Left lung (tissue), 14 donors: ENCODE measurements around the gene TFCP2L1. TPM values are rescaled to one million over a fixed set of nuclear protein-coding genes. Genes with fewer than 3 reads are reported as not detected.
"Not testable (repeated sequence)": the region's sequence is repeated elsewhere in the genome, so short reads cannot be mapped to it uniquely, and the experiment has no call there.

Experiments used
- ATAC-seq: fragments of 200-7000 bp; cut with Tn5 transposase; one replicate; pipeline ENCODE4 v1.9.1; 2020; ENCODE audit warnings: moderate library complexity
- DNase-seq, 4 donors: peaks; one replicate each; pipeline ENCODE4 v3.0.0-alpha.2; 2013 to 2020
- H3K27ac ChIP-seq, 2 donors: fragments of 200-600 bp; sonication (generic) in 1 of 2; one replicate each; pipeline versions ENCODE4 v1.5.0 to v1.8.0; 2020 to 2021
- H3K27me3 ChIP-seq, 2 donors: fragments of 200-600 bp; sonication (generic) in 1 of 2; one replicate each; pipeline versions ENCODE4 v1.5.0 to v1.8.0; 2020 to 2021
- H3K36me3 ChIP-seq, 2 donors: fragments of 200-600 bp; sonication (generic) in 1 of 2; one replicate each; pipeline versions ENCODE4 v1.5.0 to v1.8.0; 2020 to 2021
- H3K4me1 ChIP-seq, 2 donors: fragments of 200-600 bp; one replicate each; pipeline ENCODE4 v1.8.0; 2021
- H3K4me3 ChIP-seq, 2 donors: fragments of 200-600 bp; sonication (generic) in 1 of 2; one replicate each; pipeline versions ENCODE4 v1.5.0 to v1.8.0; 2020 to 2021; ENCODE audit warnings: mild to moderate bottlenecking in 1 of 2
- H3K9me3 ChIP-seq, 2 donors: fragments of 200-600 bp; sonication (generic) in 1 of 2; one replicate each; pipeline versions ENCODE4 v1.5.0 to v1.8.0; 2020 to 2021
- intact Hi-C, 2 donors: fragments of 100-400 bp; cut with DNase I; formaldehyde crosslinking; loops; one replicate each; pipeline versions ENCODE4 v1.11.2 to v1.14.2; 2022
- long read RNA-seq, 12 donors: library from polyadenylated mRNA in 2 of 12; unstranded in 2 of 12; transcript quantifications; one replicate each; pipeline ENCODE4 v2.0.0 and lab custom pipeline, GENCODE V29; 2019 to 2026
- polyA plus RNA-seq, 6 donors: library from polyadenylated mRNA; unstranded; fragments of 120-200 nt; gene quantifications; one replicate each; pipeline ENCODE4 v1.2.1, GENCODE V29; 2013; ENCODE audit not compliant: insufficient read length in 6 of 6
- total RNA-seq, 2 donors: library from RNA; stranded (reverse); fragmentation: NEBNext Ultra II Directional; extraction: Animal tissue kit (Norgen Biotek cat#: 25700); gene quantifications; one replicate each; pipeline ENCODE4 v1.2.1, GENCODE V29; 2021
- TF ChIP-seq, protein P1 (sequence below), 2 donors: fragments of 200-600 bp; sonication (generic) in 1 of 2; IDR thresholded peaks; one replicate each; pipeline versions ENCODE4 v1.5.0 to v1.8.0; 2021; ENCODE audit warnings: antibody characterized with exemption in 2 of 2
- donor health status: DM: no; HTN: yes; CAD: no.
- donor health status: DM: no; HTN: no; CAD: no.

The TFCP2L1 gene, protein sequence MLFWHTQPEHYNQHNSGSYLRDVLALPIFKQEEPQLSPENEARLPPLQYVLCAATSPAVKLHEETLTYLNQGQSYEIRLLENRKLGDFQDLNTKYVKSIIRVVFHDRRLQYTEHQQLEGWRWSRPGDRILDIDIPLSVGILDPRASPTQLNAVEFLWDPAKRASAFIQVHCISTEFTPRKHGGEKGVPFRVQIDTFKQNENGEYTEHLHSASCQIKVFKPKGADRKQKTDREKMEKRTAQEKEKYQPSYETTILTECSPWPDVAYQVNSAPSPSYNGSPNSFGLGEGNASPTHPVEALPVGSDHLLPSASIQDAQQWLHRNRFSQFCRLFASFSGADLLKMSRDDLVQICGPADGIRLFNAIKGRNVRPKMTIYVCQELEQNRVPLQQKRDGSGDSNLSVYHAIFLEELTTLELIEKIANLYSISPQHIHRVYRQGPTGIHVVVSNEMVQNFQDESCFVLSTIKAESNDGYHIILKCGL
- total RNA-seq (10 to 100 TPM; 24.1 to 32.5 TPM), polyA plus RNA-seq (1 to 10 TPM; 3.5 to 8.0 (median 4.1) TPM)
- long read RNA-seq, donor 1, full-length matches to known transcripts: 2 of 2 reads
- long read RNA-seq, donor 1, partial matches to known transcripts: 0 of 2 reads
- long read RNA-seq, donor 1, other reads (novel, unspliced or antisense): 0 of 2 reads
- long read RNA-seq, donor 2, full-length matches to known transcripts: 1 of 1 reads
- long read RNA-seq, donor 2, partial matches to known transcripts: 0 of 1 reads
- long read RNA-seq, donor 2, other reads (novel, unspliced or antisense): 0 of 1 reads
- long read RNA-seq, donor 3, full-length matches to known transcripts: 1 of 1 reads
- long read RNA-seq, donor 3, partial matches to known transcripts: 0 of 1 reads
- long read RNA-seq, donor 3, other reads (novel, unspliced or antisense): 0 of 1 reads
- long read RNA-seq, donor 4, partial matches to known transcripts: 1 of 5 reads
- long read RNA-seq, donor 4, other reads (novel, unspliced or antisense): 4 of 5 reads
- long read RNA-seq, donor 5: 0 reads
- long read RNA-seq, donor 6: 0 reads
- long read RNA-seq, donor 7, full-length matches to known transcripts: 2 of 2 reads
- long read RNA-seq, donor 7, partial matches to known transcripts: 0 of 2 reads
- long read RNA-seq, donor 7, other reads (novel, unspliced or antisense): 0 of 2 reads
- long read RNA-seq, donor 8, full-length matches to known transcripts: 1 of 1 reads
- long read RNA-seq, donor 8, partial matches to known transcripts: 0 of 1 reads
- long read RNA-seq, donor 8, other reads (novel, unspliced or antisense): 0 of 1 reads
- long read RNA-seq, donor 9: 0 reads
- long read RNA-seq, donor 10, partial matches to known transcripts: 2 of 3 reads
- long read RNA-seq, donor 10, other reads (novel, unspliced or antisense): 1 of 3 reads
- long read RNA-seq, donor 11: 0 reads
- long read RNA-seq, donor 12: 0 reads

DNA sequence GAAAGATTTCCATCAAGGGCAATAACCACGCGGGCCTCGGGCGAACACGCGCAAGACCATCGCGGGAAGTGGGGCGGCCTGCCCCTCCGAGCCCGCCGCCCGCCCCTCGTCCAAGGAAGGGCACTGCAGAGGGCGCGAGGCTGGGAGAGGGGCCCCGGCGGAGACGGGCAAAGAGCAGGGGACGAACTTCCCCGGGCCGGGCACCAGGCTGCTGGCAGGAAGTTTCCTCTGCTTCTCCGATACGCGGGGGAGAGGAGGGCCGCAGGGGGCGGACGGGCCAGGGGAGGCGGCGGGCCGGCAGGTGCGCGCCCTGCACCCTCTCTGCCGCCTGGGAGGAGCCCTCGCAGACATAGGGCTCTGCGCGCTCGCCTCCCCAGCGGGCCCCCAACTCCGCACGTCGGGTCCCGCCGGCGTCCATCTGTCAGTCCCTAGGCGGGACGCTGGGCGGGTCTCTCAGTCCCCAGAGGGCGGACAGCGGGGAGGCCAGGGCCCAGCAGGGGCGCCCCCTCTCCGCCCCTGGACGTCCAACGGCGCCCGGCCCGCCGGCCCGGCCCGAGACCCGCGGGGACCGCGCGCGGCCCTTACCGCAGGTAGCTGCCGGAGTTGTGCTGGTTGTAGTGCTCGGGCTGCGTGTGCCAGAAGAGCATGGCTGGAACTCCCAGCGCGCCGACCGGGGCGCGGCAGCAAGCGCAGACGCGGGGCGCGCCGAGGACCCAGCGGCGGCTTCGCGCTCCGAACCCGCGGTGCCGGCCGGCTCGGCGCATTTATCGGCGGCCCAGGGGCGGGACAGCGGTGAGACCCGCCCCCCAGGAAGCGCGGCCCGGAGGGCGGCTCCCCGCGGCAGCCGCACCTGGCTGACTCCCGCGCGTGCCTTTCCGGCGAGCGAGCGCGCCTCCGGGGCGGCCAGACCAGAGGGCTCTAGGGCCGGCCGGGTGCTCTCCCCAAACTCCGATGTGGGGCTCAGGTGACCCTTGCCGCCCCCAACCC lies at the start of gene TFCP2L1:
TFCP2L1 (minus strand) TSS at position 740 of the 987 bp plus-strand sequence; CDS start at position 647, 93 bp downstream.
- Histone ChIP-seq H3K27ac (peak within 1 kb of the TSS; percentile 39 to 53), H3K36me3 (no peaks in the 10 kb centered on the region), H3K4me3 (peak within 1 kb of the TSS; percentile 52 to 53), H3K27me3 (peaks cover 0 to 58% of the 10 kb centered on the region in 2 donors), H3K4me1 (peaks cover 0 to 25% of the 10 kb centered on the region in 2 donors), H3K9me3 (no peaks in the 10 kb centered on the region)
- intact Hi-C loops: no loop called here
- TF ChIP-seq, protein P1, sequence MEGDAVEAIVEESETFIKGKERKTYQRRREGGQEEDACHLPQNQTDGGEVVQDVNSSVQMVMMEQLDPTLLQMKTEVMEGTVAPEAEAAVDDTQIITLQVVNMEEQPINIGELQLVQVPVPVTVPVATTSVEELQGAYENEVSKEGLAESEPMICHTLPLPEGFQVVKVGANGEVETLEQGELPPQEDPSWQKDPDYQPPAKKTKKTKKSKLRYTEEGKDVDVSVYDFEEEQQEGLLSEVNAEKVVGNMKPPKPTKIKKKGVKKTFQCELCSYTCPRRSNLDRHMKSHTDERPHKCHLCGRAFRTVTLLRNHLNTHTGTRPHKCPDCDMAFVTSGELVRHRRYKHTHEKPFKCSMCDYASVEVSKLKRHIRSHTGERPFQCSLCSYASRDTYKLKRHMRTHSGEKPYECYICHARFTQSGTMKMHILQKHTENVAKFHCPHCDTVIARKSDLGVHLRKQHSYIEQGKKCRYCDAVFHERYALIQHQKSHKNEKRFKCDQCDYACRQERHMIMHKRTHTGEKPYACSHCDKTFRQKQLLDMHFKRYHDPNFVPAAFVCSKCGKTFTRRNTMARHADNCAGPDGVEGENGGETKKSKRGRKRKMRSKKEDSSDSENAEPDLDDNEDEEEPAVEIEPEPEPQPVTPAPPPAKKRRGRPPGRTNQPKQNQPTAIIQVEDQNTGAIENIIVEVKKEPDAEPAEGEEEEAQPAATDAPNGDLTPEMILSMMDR (IDR thresholded peaks at IDR 0.05): no peak
- ATAC-seq (peak; percentile 84), DNase-seq (peak in 3 of 4 donors; percentile 34 to 90 (median 56))

DNA sequence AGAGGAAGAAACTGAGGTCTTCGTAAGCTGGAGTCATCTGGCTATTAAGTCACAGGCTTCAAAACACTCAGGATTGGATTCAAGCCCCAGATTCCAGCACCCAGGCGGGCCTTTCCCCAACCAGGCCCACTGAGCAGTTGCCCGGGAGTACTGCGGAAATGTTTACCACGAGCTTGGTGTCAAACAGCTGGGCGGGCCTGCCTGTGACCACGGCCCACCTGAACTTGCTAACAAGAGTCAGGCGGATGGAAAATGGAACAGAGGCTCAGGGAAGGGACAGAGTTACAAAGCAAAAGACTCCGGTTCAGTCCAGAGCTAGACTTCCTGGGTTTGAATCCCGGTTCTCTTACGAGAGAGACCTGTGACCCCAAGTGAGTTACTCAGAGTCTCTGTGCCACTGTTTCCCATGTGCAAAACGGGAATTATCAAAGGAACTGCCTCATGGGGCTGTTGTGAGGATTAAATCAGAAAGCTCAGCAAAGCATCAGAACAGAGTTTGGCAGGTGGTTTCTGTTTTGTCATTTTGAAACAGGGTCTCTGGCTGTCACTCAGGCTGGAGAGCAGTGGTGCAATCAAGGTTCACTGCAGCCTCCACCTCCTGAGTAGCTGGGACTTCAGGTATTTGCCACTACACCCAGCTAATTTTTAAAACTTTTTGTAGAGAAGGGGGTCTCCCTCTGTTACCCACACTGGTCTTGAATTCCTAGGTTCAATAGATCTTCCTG lies 49.0 kb upstream of the TFCP2L1 start:
- ATAC-seq (no peak), DNase-seq (no peak)
- TF ChIP-seq, protein P1 (IDR thresholded peaks at IDR 0.05): no peak
- intact Hi-C loops: no loop called here
- Histone ChIP-seq H3K9me3 (no peaks in the 10 kb centered on the region), H3K4me3 (no peak overlapping the region), H3K36me3 (peaks cover 0 to 9% of the 10 kb centered on the region in 2 donors), H3K27me3 (no peaks in the 10 kb centered on the region), H3K27ac (no peak overlapping the region), H3K4me1 (peaks cover 0 to 4% of the 10 kb centered on the region in 2 donors)

DNA sequence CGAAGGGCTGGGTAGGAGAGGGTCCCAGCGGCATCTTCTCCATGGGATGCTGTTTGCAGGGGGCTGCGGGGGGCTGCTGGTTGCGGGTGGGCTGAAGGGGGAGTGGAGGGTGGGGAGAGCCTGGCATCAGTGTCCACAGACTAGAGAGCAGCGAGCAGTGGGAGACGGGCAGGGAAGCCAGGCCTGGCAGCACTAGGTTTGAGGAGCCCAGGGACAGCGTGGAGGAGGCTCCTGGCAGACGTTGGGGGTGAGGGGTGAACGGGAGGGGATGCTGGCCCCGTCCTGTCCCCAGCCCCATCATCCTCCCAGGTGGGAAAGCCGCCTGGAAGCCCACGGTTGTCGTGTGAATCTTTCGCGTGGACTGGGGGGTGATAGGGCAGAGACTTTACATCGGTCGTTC lies 48.2 kb upstream of the TFCP2L1 start:
- H3K4me3 ChIP-seq: no peak overlapping the region
- TF ChIP-seq, protein P1 (IDR thresholded peaks at IDR 0.05): no peak
- intact Hi-C loops: no loop called here
- ATAC-seq (no peak), DNase-seq (no peak)
- H3K4me1 ChIP-seq: peaks cover 0 to 4% of the 10 kb centered on the region in 2 donors
- no peaks in the 10 kb centered on the region for H3K9me3 ChIP-seq
- H3K36me3 ChIP-seq: peaks cover 0 to 3% of the 10 kb centered on the region in 2 donors
- H3K27ac ChIP-seq: no peak overlapping the region
- no peaks in the 10 kb centered on the region for H3K27me3 ChIP-seq

DNA sequence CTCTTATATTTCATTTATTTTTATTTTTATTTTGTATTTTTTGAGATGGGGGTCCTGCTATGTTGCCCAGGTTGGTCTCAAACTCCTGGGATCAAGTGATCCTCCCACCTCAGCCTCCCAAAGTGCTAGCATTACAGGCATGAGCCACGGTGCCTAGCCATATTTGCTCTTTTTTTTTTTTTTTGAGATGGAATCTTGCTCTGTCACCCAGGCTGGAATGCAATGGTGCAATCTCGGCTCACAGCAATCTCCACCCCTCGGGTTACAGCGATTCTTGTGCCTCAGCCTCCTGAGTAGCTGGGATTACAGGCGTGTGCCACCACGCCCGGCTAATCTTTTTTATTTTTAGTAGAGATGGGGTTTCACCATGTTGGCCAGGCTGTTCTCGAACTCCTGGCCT lies 46.3 kb upstream of the TFCP2L1 start:
- intact Hi-C loops, H3K36me3 ChIP-seq, DNase-seq, H3K9me3 ChIP-seq, H3K4me1 ChIP-seq, H3K4me3 ChIP-seq, H3K27me3 ChIP-seq, H3K27ac ChIP-seq, ATAC-seq: not testable (repeated sequence)
